HG03457 (cell line): Measurements from ENCODE around the gene SLC6A8.
"Not testable (repeated sequence)": the region's sequence is repeated elsewhere in the genome, so short reads cannot be mapped to it uniquely, and the experiment has no call there.

Experiments used
- ATAC-seq: cut with Tn5 transposase; IDR thresholded peaks from one replicate; pipeline ENCODE4 v1.9.1; 2021; ENCODE audit warnings: moderate number of reproducible peaks; ENCODE audit not compliant: unreplicated experiment

The SLC6A8 gene

DNA sequence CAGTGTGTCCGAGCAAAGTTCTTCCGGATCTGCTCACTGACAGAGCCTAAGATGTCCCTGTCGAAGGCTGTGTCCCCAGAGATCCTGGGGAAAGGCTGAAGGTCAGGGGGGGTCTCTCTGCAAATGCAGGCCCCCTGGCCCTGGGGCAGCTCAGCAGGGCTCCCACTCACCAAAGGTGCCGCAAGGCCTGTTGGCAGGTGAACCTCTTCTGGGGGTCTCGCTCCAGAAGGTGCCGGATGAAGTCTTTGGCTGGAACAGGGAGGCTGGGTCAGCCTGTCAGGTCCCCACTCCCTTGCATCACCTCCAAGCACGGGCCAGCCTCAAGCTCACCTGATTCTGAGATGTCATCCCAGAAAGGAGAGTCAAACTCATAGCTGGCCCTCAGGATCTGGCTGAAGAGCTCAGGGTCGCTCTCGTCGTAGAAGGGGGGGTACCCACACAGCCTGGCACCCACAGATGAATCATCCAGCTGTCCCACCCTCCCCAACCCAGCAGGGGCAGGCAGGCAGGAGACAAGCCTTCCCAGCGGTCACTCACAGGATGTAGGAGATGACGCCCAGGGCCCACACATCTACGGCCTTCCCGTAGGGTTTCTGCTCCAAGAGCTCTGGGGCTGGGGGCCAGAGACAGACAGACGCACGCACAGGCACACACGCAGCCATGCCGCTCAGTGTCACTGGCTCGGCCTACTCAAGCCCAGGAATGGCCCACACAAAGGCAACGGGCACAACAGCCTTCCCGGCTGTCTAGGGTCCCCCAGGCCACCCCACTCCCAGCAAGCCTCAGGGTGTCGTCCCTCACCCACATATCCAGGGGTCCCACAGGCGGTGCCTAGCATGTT is 16.8 kb upstream of the SLC6A8 start:
- ATAC-seq = no peak

DNA sequence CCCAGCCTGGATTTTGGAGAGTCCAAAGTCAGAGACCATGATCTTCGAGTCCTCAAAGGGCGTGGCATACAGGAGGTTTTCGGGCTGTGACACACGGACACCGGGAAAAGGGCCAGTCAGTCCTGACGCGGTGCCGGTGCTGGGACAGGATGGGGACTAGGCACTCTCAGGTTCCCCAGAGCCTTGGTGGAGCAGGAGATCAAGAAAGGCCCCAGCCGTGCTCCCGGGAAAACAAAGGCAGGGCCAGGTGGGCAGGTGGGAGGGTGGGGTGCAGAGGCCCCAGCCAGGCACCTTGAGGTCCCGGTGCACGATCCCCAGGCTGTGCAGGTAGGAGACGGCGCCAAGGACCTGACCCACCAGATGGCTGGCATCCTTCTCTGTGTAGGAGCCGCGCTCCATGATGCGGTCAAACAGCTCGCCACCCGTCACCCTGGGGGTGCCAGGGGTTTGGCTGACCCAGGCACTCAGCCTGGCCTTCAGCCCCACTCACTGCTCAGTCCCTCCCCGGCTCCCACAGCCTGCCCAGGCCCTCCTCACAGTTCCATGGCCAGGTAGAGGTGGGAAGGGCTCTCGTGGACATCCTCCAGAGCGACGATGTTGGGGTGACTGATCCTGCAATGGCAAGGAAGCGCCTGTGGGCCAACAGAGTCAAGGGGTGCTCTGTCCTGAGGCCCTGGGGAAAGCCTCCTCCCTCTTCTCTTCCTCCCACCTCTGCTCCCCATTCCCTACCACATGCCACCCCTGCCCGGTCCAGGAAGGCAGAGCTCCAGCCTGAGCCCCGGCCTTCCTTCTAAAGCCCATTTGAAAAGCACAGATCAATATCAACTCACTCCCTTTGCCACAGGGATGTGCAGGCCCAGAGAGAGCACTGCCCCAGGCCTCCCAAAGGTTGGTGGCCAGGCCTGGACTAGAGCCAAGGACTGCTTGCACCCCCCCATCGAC is 15.9 kb upstream of the SLC6A8 start:
- ATAC-seq = no peak

GRCh38 chrX:153672531-153673427 is 14.9 kb upstream of the SLC6A8 start:
- no peak for ATAC-seq

- no peak for ATAC-seq
These were observed 14.1 kb upstream of the SLC6A8 start, which contains the start of gene PNCK for GRCh38 chrX:153673428-153674218. Gene PNCK, minus strand, starts transcription at chrX:153673813. Its CDS starts 737 bp downstream, at chrX:153673076.

GRCh38 chrX:153674219-153674851 is 13.4 kb upstream of the SLC6A8 start:
- no peak for ATAC-seq

GRCh38 chrX:153681175-153681574 is 6.6 kb upstream of the SLC6A8 start:
- ATAC-seq = no peak

- not testable (repeated sequence) for ATAC-seq
These were observed 4.2 kb upstream of the SLC6A8 start for GRCh38 chrX:153683486-153683885.

DNA sequence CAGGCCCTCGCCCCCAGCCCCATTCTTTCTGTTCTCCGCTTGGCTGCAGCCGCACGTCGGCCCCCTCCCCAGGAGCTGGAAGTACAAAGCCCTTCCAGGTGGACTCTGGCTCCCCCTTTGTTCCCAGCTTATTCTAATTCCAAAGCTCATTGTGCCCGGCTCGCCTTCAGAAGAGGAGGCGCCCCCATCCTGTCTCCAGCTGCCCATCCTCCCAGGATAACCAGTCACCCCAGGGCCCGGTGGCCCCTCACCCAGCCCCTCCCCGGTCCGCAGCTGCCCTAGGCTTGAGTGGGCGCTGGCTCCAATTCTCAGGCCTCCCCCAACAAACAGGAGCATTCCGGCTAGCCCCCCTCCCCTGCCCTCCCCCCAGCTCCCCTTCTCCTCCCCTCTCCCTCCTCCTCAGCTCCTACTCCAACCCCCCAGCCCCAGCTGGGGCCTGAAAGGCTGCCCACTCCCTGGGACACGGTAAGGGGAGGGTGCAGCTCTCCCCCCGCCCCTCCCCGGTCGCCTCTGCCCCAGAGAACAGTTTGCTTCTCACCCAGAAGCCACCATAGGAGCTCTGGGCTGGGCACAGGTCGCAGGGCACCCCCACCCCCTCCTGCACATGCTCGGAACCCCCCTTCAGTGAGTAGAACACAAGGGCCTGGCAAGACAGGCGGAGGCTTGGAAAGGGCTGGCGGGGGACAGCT is 3.1 kb upstream of the SLC6A8 start:
- ATAC-seq = no peak

- ATAC-seq = no peak
These were observed 2.6 kb upstream of the SLC6A8 start for GRCh38 chrX:153685156-153685536.

- ATAC-seq = no peak
These were observed 1.7 kb upstream of the SLC6A8 start for GRCh38 chrX:153685751-153686696.

- no peak for ATAC-seq
These were observed 1.0 kb upstream of the SLC6A8 start for GRCh38 chrX:153686711-153687110.

GRCh38 chrX:153688071-153688470 is 345 bp downstream of the SLC6A8 start:
- no peak for ATAC-seq

GRCh38 chrX:153688506-153688905 is 780 bp downstream of the SLC6A8 start:
- no peak for ATAC-seq

DNA sequence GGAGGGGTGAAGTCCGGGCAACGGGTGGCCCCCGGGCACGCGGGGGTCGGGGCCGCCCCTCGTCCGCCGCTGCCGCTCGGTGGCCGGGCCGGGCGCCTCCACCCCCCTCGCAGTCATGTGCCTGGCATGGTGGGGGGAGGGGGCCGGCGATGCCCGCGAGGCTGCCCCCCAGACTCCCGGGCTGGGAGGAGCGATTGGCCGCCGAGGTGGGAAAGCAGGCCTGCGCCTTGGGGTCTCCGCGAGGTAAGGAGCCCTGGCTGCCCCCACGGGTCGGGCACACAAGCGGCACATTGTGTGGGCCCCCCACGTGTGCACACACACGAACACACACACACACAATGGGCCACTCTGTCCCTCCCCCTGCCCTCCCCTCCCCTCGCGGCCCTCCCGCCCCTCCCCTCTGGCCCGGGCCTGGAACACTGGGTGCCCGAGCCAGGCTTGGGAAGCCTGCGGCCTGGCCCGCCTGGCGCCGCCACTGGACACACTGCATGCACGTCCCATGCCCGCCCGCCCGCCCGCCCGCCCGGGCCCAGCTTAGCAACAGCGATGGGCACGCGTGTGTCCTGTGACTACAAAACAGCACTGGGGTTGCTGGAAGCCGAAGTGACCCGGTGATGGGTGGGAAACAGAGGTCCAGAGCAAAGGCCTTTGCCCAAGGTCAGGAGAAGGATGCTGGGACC is 1.3 kb downstream of the SLC6A8 start:
- ATAC-seq = no peak

DNA sequence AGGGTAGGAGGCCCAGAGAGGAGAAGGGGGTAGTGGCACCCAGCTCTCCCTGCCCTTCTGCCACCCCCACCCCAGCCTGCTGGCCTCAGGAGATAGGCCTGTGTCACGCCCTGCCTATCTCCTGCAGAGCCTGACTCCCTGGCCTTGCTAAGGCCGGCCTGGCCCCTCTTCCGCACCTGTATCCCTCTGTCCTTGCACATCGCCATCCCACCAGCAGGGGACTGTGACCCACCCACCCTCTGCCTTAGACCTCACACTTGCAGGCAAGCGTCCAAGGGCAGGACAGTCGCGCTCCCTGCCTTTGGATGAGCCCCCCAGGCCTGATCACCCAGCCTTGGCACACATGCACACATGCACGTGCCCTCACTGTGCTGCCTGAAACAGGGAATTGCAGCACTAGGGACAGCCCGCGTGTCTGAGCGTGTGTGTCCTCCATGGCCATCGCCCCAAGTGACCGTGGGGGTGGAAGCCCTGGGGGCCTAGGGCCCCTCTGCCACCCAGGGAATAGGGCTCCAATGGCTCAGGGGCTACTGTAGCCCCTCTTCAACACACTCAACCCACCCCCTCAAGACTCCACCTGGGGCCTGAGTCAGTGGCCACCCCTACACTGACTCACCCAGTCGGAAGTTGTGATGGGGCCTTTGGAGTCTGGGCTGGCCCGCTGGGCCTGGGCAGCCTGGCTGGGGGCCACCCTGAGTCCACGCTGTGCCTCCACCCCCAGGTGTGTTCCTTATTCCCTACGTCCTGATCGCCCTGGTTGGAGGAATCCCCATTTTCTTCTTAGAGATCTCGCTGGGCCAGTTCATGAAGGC is 2.1 kb downstream of the SLC6A8 start:
- no peak for ATAC-seq

- no peak for ATAC-seq
These were observed 2.7 kb downstream of the SLC6A8 start for GRCh38 chrX:153690466-153690865.
